Subcutaneous abdominal adipose tissue (tissue), 5 donors: Measurements from ENCODE around the gene RAPSN.

Experiments used
- H3K27ac ChIP-seq: one replicate; pipeline ENCODE4 v1.7.0; 2013; ENCODE audit warnings: low read depth, mild to moderate bottlenecking, inconsistent platforms, low read length, moderate library complexity
- H3K27me3 ChIP-seq, 5 donors: one replicate each; pipeline ENCODE4 v1.7.0; 2013; ENCODE audit warnings: low read length in 5 of 5, inconsistent platforms in 1 of 5; ENCODE audit not compliant: control insufficient read depth in 5 of 5, insufficient read depth in 4 of 5
- H3K36me3 ChIP-seq, 5 donors: one replicate each; pipeline ENCODE4 v1.7.0; 2013; ENCODE audit warnings: low read length in 5 of 5; ENCODE audit not compliant: control insufficient read depth in 5 of 5, insufficient read depth in 5 of 5
- H3K4me1 ChIP-seq, 5 donors: one replicate each; pipeline ENCODE4 v1.7.0; 2013; ENCODE audit warnings: low read length in 5 of 5, mild to moderate bottlenecking in 3 of 5, moderate library complexity in 1 of 5; ENCODE audit not compliant: control insufficient read depth in 5 of 5, insufficient read depth in 5 of 5
- H3K4me3 ChIP-seq, 5 donors: one replicate each; pipeline ENCODE4 v1.7.0; 2013; ENCODE audit warnings: low read length in 5 of 5, low read depth in 1 of 5
- H3K9ac ChIP-seq, 5 donors: one replicate each; pipeline ENCODE4 v1.7.0; 2013; ENCODE audit warnings: low read length in 5 of 5, mild to moderate bottlenecking in 4 of 5, moderate library complexity in 3 of 5
- H3K9me3 ChIP-seq, 5 donors: one replicate each; pipeline ENCODE4 v1.7.0; 2013; ENCODE audit warnings: low read length in 5 of 5; ENCODE audit not compliant: control insufficient read depth in 5 of 5
- donor health status: healthy.
- donor health status: healthy.
- donor health status: healthy.
- donor health status: healthy.
- donor health status: healthy.

RAPSN gene

GRCh38 chr11:47393163-47394049 is 55.5 kb downstream of the RAPSN start:
- peak overlapping the region; percentile 88 for H3K27ac ChIP-seq
- H3K27me3 ChIP-seq: no peaks in the 10 kb centered on the region
- H3K4me1 ChIP-seq: peaks cover 0 to 71% (median 31%) of the 10 kb centered on the region in 5 donors
- H3K9me3 ChIP-seq: no peaks in the 10 kb centered on the region
- no peak overlapping the region for H3K4me3 ChIP-seq
- no peaks in the 10 kb centered on the region for H3K36me3 ChIP-seq
- H3K9ac ChIP-seq: peak overlapping the region in 4 of 5 donors; percentile 12 to 48 (median 29)

- H3K9ac ChIP-seq: no peak overlapping the region
- H3K27me3 ChIP-seq: no peaks in the 10 kb centered on the region
- H3K27ac ChIP-seq: peak overlapping the region; percentile 41
- no peak overlapping the region for H3K4me3 ChIP-seq
- no peaks in the 10 kb centered on the region for H3K9me3 ChIP-seq
- H3K4me1 ChIP-seq: peaks cover 0 to 77% (median 34%) of the 10 kb centered on the region in 5 donors
- no peaks in the 10 kb centered on the region for H3K36me3 ChIP-seq
Measured at GRCh38 chr11:47392546-47393162, 56.3 kb downstream of the RAPSN start.

GRCh38 chr11:47391711-47392432 is 57.1 kb downstream of the RAPSN start:
- Histone ChIP-seq H3K27me3 (no peaks in the 10 kb centered on the region), H3K9ac (peak overlapping the region in 2 of 5 donors; percentile 42 to 54), H3K27ac (peak overlapping the region; percentile 41), H3K9me3 (no peaks in the 10 kb centered on the region), H3K36me3 (no peaks in the 10 kb centered on the region), H3K4me1 (peaks cover 0 to 77% (median 34%) of the 10 kb centered on the region in 5 donors), H3K4me3 (no peak overlapping the region)

- Histone ChIP-seq H3K27me3 (no peaks in the 10 kb centered on the region), H3K36me3 (no peaks in the 10 kb centered on the region), H3K27ac (no peak overlapping the region), H3K9me3 (no peaks in the 10 kb centered on the region), H3K9ac (peak overlapping the region in 2 of 5 donors; percentile 42 to 54), H3K4me1 (peaks cover 0 to 77% (median 34%) of the 10 kb centered on the region in 5 donors), H3K4me3 (no peak overlapping the region)
Measured at GRCh38 chr11:47391077-47391583, 57.8 kb downstream of the RAPSN start.

- peak overlapping the region in 1 of 5 donors; percentile 42 for H3K9ac ChIP-seq
- no peak overlapping the region for H3K4me3 ChIP-seq
- no peaks in the 10 kb centered on the region for H3K36me3 ChIP-seq
- H3K9me3 ChIP-seq: no peaks in the 10 kb centered on the region
- no peaks in the 10 kb centered on the region for H3K27me3 ChIP-seq
- no peak overlapping the region for H3K27ac ChIP-seq
- H3K4me1 ChIP-seq: peaks cover 0 to 69% (median 31%) of the 10 kb centered on the region in 5 donors
Measured at GRCh38 chr11:47390422-47390760, 58.5 kb downstream of the RAPSN start.

GRCh38 chr11:47389577-47390421 is 59.1 kb downstream of the RAPSN start:
- Histone ChIP-seq H3K4me1 (peaks cover 0 to 63% (median 28%) of the 10 kb centered on the region in 5 donors), H3K27me3 (no peaks in the 10 kb centered on the region), H3K36me3 (no peaks in the 10 kb centered on the region), H3K9me3 (no peaks in the 10 kb centered on the region), H3K4me3 (peak overlapping the region in 1 of 5 donors; percentile 18), H3K27ac (no peak overlapping the region), H3K9ac (peak overlapping the region in 1 of 5 donors; percentile 13)

- Histone ChIP-seq H3K27ac (no peak overlapping the region), H3K9ac (peak overlapping the region in 1 of 5 donors; percentile 13), H3K36me3 (no peaks in the 10 kb centered on the region), H3K9me3 (no peaks in the 10 kb centered on the region), H3K27me3 (no peaks in the 10 kb centered on the region), H3K4me1 (peaks cover 0 to 55% (median 21%) of the 10 kb centered on the region in 5 donors), H3K4me3 (peak overlapping the region in 1 of 5 donors; percentile 18)
Measured at GRCh38 chr11:47388697-47389576, 60.0 kb downstream of the RAPSN start.

GRCh38 chr11:47387944-47388696 is 60.8 kb downstream of the RAPSN start:
- peaks cover 0 to 52% (median 23%) of the 10 kb centered on the region in 5 donors for H3K4me1 ChIP-seq
- no peak overlapping the region for H3K4me3 ChIP-seq
- no peaks in the 10 kb centered on the region for H3K27me3 ChIP-seq
- no peaks in the 10 kb centered on the region for H3K36me3 ChIP-seq
- no peak overlapping the region for H3K27ac ChIP-seq
- H3K9ac ChIP-seq: no peak overlapping the region
- no peaks in the 10 kb centered on the region for H3K9me3 ChIP-seq
